ENCODE measurements around the gene ARID3C. TPM values are rescaled to one million over a fixed set of nuclear protein-coding genes. Genes with fewer than 3 reads are reported as not detected.

ARID3C gene
- total and polyA plus RNA-seq, 2 donors from 2014 or later: not detected

GRCh38 chr9:34635556-34635955, 6.7 kb upstream of the ARID3C start:
- Histone ChIP-seq H3K27me3 (ENCODE audit: control insufficient read depth, insufficient read depth, low read length) (peaks cover 2% of the 10 kb centered on the region), H3K9ac (ENCODE audit: low read length in 3 of 3) (no peak overlapping the region), H3K4me3 (ENCODE audit: low read length in 3 of 3) (no peak overlapping the region), H3K4me1 (ENCODE audit: control insufficient read depth in 2 of 3, insufficient read depth in 2 of 3, low read depth in 1 of 3, low read length in 3 of 3) (peaks cover 0 to 21% (median 2%) of the 10 kb centered on the region in 3 donors), H3K9me3 (ENCODE audit: control insufficient read depth in 2 of 3, insufficient read depth in 1 of 3, low read length in 3 of 3) (no peaks in the 10 kb centered on the region), H3K36me3 (ENCODE audit: control insufficient read depth in 2 of 3, insufficient read depth in 3 of 3, low read length in 3 of 3) (peaks cover 2 to 7% (median 2%) of the 10 kb centered on the region in 3 donors), H3K27ac (ENCODE audit: low read depth in 2 of 2, low read length in 2 of 2) (no peak overlapping the region)
- FAIRE-seq: no peak
- TF ChIP-seq CTCF (IDR thresholded peaks at IDR 0.05; ENCODE audit: borderline replicate concordance, extremely low read depth, insufficient read depth): no peak
- intact Hi-C loops (cut with DNase I): no loop called here
- DNase-seq: no peak

GRCh38 chr9:34634551-34635248, 5.8 kb upstream of the ARID3C start:
- DNase-seq: no peak
- intact Hi-C loops (cut with DNase I): no loop called here

GRCh38 chr9:34633851-34634550, 5.1 kb upstream of the ARID3C start:
- intact Hi-C loops (cut with DNase I): no loop called here
- DNase-seq: peak in 4 of 5 donors; percentile 64 to 80 (median 71)
- TF ChIP-seq CTCF (IDR thresholded peaks at IDR 0.05; ENCODE audit: borderline replicate concordance, extremely low read depth, insufficient read depth): peak; percentile 86
- H3K36me3 ChIP-seq (ENCODE audit: control insufficient read depth in 2 of 3, insufficient read depth in 3 of 3, low read length in 3 of 3): peaks cover 2 to 7% (median 2%) of the 10 kb centered on the region in 3 donors
- no peak for FAIRE-seq
- H3K9ac ChIP-seq (ENCODE audit: low read length in 3 of 3): no peak overlapping the region
- H3K27ac ChIP-seq (ENCODE audit: low read depth in 2 of 2, low read length in 2 of 2): no peak overlapping the region
- H3K9me3 ChIP-seq (ENCODE audit: control insufficient read depth in 2 of 3, insufficient read depth in 1 of 3, low read length in 3 of 3): no peaks in the 10 kb centered on the region
- peaks cover 9% of the 10 kb centered on the region for H3K27me3 ChIP-seq (ENCODE audit: control insufficient read depth, insufficient read depth, low read length)
- H3K4me1 ChIP-seq (ENCODE audit: control insufficient read depth in 2 of 3, insufficient read depth in 2 of 3, low read depth in 1 of 3, low read length in 3 of 3): peaks cover 0 to 24% (median 2%) of the 10 kb centered on the region in 3 donors
- no peak overlapping the region for H3K4me3 ChIP-seq (ENCODE audit: low read length in 3 of 3)

More at GRCh38 chr9:34634551-34635248, 5.8 kb upstream of the ARID3C start:
- H3K4me1 ChIP-seq (ENCODE audit: control insufficient read depth in 2 of 3, insufficient read depth in 2 of 3, low read depth in 1 of 3, low read length in 3 of 3): peaks cover 0 to 21% (median 2%) of the 10 kb centered on the region in 3 donors
- peaks cover 2 to 7% (median 2%) of the 10 kb centered on the region in 3 donors for H3K36me3 ChIP-seq (ENCODE audit: control insufficient read depth in 2 of 3, insufficient read depth in 3 of 3, low read length in 3 of 3)
- no peak overlapping the region for H3K4me3 ChIP-seq (ENCODE audit: low read length in 3 of 3)
- no peak overlapping the region for H3K9ac ChIP-seq (ENCODE audit: low read length in 3 of 3)
- H3K27ac ChIP-seq (ENCODE audit: low read depth in 2 of 2, low read length in 2 of 2): no peak overlapping the region
- peaks cover 4% of the 10 kb centered on the region for H3K27me3 ChIP-seq (ENCODE audit: control insufficient read depth, insufficient read depth, low read length)
- FAIRE-seq: no peak
- no peaks in the 10 kb centered on the region for H3K9me3 ChIP-seq (ENCODE audit: control insufficient read depth in 2 of 3, insufficient read depth in 1 of 3, low read length in 3 of 3)
- no peak for TF ChIP-seq CTCF (IDR thresholded peaks at IDR 0.05; ENCODE audit: borderline replicate concordance, extremely low read depth, insufficient read depth)

All from kidney (tissue), 14 donors.